Activated T-cell treated with anti-CD3 and anti-CD28 coated beads for 48 hours (primary cell): ENCODE results near the gene CCNL2.
"Not testable (repeated sequence)": the region's sequence is repeated elsewhere in the genome, so short reads cannot be mapped to it uniquely, and the experiment has no call there.

Experiments used
- DNase-seq: peaks from one replicate; pipeline ENCODE4 v3.0.0-alpha.2; 2020; ENCODE audit warnings: low read depth

Gene CCNL2

GRCh38 chr1:1432274-1432950, 33.3 kb upstream of the CCNL2 start:
- DNase-seq: no peak

GRCh38 chr1:1431845-1432273, 32.7 kb upstream of the CCNL2 start:
- DNase-seq: no peak

- no peak for DNase-seq
These were observed 32.1 kb upstream of the CCNL2 start for GRCh38 chr1:1430992-1431844.

- no peak for DNase-seq
These were observed 31.2 kb upstream of the CCNL2 start for GRCh38 chr1:1430114-1430982.

GRCh38 chr1:1429671-1430073, 30.5 kb upstream of the CCNL2 start:
- DNase-seq: no peak

GRCh38 chr1:1428967-1429366, 29.8 kb upstream of the CCNL2 start:
- DNase-seq: not testable (repeated sequence)

- no peak for DNase-seq
These were observed 29.0 kb upstream of the CCNL2 start for GRCh38 chr1:1428174-1428573.

GRCh38 chr1:1427820-1428148, 28.6 kb upstream of the CCNL2 start:
- DNase-seq: no peak

- no peak for DNase-seq
These were observed 28.1 kb upstream of the CCNL2 start for GRCh38 chr1:1427106-1427819.

GRCh38 chr1:1426496-1427105, 27.5 kb upstream of the CCNL2 start:
- DNase-seq: no peak

GRCh38 chr1:1425753-1426495, 26.8 kb upstream of the CCNL2 start:
- no peak for DNase-seq

- DNase-seq: no peak
These were observed 26.3 kb upstream of the CCNL2 start for GRCh38 chr1:1425426-1425752.

GRCh38 chr1:1424707-1425106, 25.6 kb upstream of the CCNL2 start:
- DNase-seq: no peak

GRCh38 chr1:1423245-1423597, 24.1 kb upstream of the CCNL2 start:
- DNase-seq: no peak

- no peak for DNase-seq
These were observed 23.5 kb upstream of the CCNL2 start for GRCh38 chr1:1422465-1423244.

- DNase-seq: no peak
These were observed 22.9 kb upstream of the CCNL2 start for GRCh38 chr1:1421907-1422464.

- no peak for DNase-seq
These were observed 22.2 kb upstream of the CCNL2 start, which contains the start of gene ANKRD65 for GRCh38 chr1:1421147-1421906. TSS of gene ANKRD65 (minus strand) at chr1:1421276. CDS start at chr1:1421005, 271 bp downstream.

GRCh38 chr1:1420654-1421141, 21.6 kb upstream of the CCNL2 start:
- DNase-seq: no peak
